Measurements from ENCODE around the gene PTPN2.

GRCh38 chr18:12786669-12787068 lies 97.4 kb downstream of the PTPN2 start:
- no peak for TF ChIP-seq ARNTL (CRISPR knock-in tag; IDR thresholded peaks at IDR 0.05; ENCODE audit: borderline replicate concordance, low read depth)
- no peak for TF ChIP-seq ZC3H10 (CRISPR knock-in tag; IDR thresholded peaks at IDR 0.05)
- no peak for TF ChIP-seq PPARA (CRISPR knock-in tag; IDR thresholded peaks at IDR 0.05; ENCODE audit: borderline replicate concordance)
- TF ChIP-seq ZFP3 (CRISPR knock-in tag; IDR thresholded peaks at IDR 0.05): no peak
- no peak for TF ChIP-seq ESRRG (CRISPR knock-in tag; IDR thresholded peaks at IDR 0.05)
- TF ChIP-seq PATZ1 (CRISPR knock-in tag; IDR thresholded peaks at IDR 0.05; ENCODE audit: borderline replicate concordance): no peak
- TF ChIP-seq, protein P1, sequence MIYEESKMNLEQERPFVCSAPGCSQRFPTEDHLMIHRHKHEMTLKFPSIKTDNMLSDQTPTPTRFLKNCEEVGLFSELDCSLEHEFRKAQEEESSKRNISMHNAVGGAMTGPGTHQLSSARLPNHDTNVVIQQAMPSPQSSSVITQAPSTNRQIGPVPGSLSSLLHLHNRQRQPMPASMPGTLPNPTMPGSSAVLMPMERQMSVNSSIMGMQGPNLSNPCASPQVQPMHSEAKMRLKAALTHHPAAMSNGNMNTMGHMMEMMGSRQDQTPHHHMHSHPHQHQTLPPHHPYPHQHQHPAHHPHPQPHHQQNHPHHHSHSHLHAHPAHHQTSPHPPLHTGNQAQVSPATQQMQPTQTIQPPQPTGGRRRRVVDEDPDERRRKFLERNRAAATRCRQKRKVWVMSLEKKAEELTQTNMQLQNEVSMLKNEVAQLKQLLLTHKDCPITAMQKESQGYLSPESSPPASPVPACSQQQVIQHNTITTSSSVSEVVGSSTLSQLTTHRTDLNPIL (CRISPR knock-in tag; IDR thresholded peaks at IDR 0.05; ENCODE audit: low read depth): no peak
- TF ChIP-seq BACH2 (CRISPR knock-in tag; IDR thresholded peaks at IDR 0.05; ENCODE audit: borderline replicate concordance): no peak
- no peak for TF ChIP-seq RARB (CRISPR knock-in tag; IDR thresholded peaks at IDR 0.05)
